NCI-H187 (cell line): ENCODE data around the gene DPH2.

Source experiments
- DNase-seq, 2 experiments: peaks; one replicate each; lab custom pipeline; 2025; lab: John Stamatoyannopoulos, UW

DPH2 gene

GRCh38 chr1:44000122-44000665 is 30.4 kb downstream of the DPH2 start:
- no peak for DNase-seq

GRCh38 chr1:44002165-44002564 is 32.4 kb downstream of the DPH2 start:
- DNase-seq: no peak

GRCh38 chr1:44002606-44003157 is 32.9 kb downstream of the DPH2 start:
- no peak for DNase-seq

GRCh38 chr1:44008259-44008658 is 38.4 kb downstream of the DPH2 start:
- no peak for DNase-seq

GRCh38 chr1:44010935-44011471 is 41.2 kb downstream of the DPH2 start:
- DNase-seq: no peak

GRCh38 chr1:44012404-44012803 is 42.6 kb downstream of the DPH2 start:
- no peak for DNase-seq

GRCh38 chr1:44012941-44013609 is 43.3 kb downstream of the DPH2 start:
- DNase-seq: no peak

- DNase-seq: no peak
Measured at GRCh38 chr1:44013949-44014348, 44.1 kb downstream of the DPH2 start.

GRCh38 chr1:44014365-44015104 is 44.7 kb downstream of the DPH2 start:
- no peak for DNase-seq

- DNase-seq: no peak
Measured at GRCh38 chr1:44015206-44015605, 45.4 kb downstream of the DPH2 start.

GRCh38 chr1:44016041-44016889 is 46.5 kb downstream of the DPH2 start:
- DNase-seq: no peak

- DNase-seq: no peak
Measured at GRCh38 chr1:44016890-44017400, 47.1 kb downstream of the DPH2 start.

- DNase-seq: no peak
Measured at GRCh38 chr1:44019466-44019948, 49.7 kb downstream of the DPH2 start.

GRCh38 chr1:44020464-44020863 is 50.7 kb downstream of the DPH2 start:
- no peak for DNase-seq

- DNase-seq: no peak
Measured at GRCh38 chr1:44021156-44021555, 51.3 kb downstream of the DPH2 start.

GRCh38 chr1:44021581-44022321 is 51.9 kb downstream of the DPH2 start:
- DNase-seq: no peak
